GM23338 (cell line): ENCODE data around the gene WDR93. TPM values are rescaled to one million over a fixed set of nuclear protein-coding genes. Genes with fewer than 3 reads are reported as not detected.

Source experiments
- ATAC-seq: fragments of 200-7000 bp; cut with Tn5 transposase; 3 replicates; pipeline ENCODE4 v1.9.1; 2020
- DNase-seq: peaks from one replicate; pipeline ENCODE4 v3.0.0-alpha.2; 2015; ENCODE audit warnings: low spot score
- H2AFZ ChIP-seq: fragments of 200-600 bp; sonication (generic); 2 replicates; pipeline ENCODE4 v1.8.0; 2016; ENCODE audit warnings: antibody characterized with exemption, mild to moderate bottlenecking, moderate library complexity
- H3F3A ChIP-seq: fragments of 200-600 bp; sonication (generic); replicated peaks from 2 replicates; pipeline ENCODE4 v1.8.0; 2017; ENCODE audit warnings: antibody characterized with exemption, mixed run types, low read depth
- H3K27ac ChIP-seq: fragments of 200-600 bp; sonication (generic); 2 replicates; pipeline ENCODE4 v1.6.1; 2016; ENCODE audit warnings: low read depth
- H3K27me3 ChIP-seq: fragments of 200-600 bp; sonication (generic); 2 replicates; pipeline ENCODE4 v1.8.0; 2016; ENCODE audit warnings: mild to moderate bottlenecking, mixed run types, moderate library complexity; ENCODE audit not compliant: insufficient read depth
- H3K36me3 ChIP-seq: fragments of 200-600 bp; sonication (generic); 2 replicates; pipeline ENCODE4 v1.8.0; 2016; ENCODE audit warnings: mild to moderate bottlenecking; ENCODE audit not compliant: insufficient read depth
- H3K4me1 ChIP-seq: fragments of 200-600 bp; sonication (generic); 2 replicates; pipeline ENCODE4 v1.8.0; 2016; ENCODE audit warnings: mild to moderate bottlenecking, moderate library complexity; ENCODE audit not compliant: insufficient read depth
- H3K4me2 ChIP-seq: fragments of 200-600 bp; sonication (generic); 2 replicates; pipeline ENCODE4 v1.7.1; 2017; ENCODE audit warnings: mixed run types
- H3K4me3 ChIP-seq: fragments of 200-600 bp; sonication (generic); 2 replicates; pipeline ENCODE4 v1.6.1; 2016; ENCODE audit warnings: mixed run types
- H3K79me2 ChIP-seq: fragments of 200-600 bp; sonication (generic); replicated peaks from 2 replicates; pipeline ENCODE4 v1.8.0; 2017; ENCODE audit warnings: mild to moderate bottlenecking; ENCODE audit not compliant: insufficient read depth
- H3K9me2 ChIP-seq: fragments of 200-600 bp; sonication (generic); 2 replicates; pipeline ENCODE4 v1.8.0; 2017; ENCODE audit not compliant: insufficient read depth
- H4K20me1 ChIP-seq: fragments of 200-600 bp; sonication (generic); replicated peaks from 2 replicates; pipeline ENCODE4 v1.8.0; 2017; ENCODE audit warnings: mild to moderate bottlenecking; ENCODE audit not compliant: insufficient read depth
- H3K27ac Mint-ChIP-seq: 2 replicates; pipeline ENCODE4 v1.8.0; 2020; ENCODE audit warnings: inconsistent platforms, mild to moderate bottlenecking, moderate library complexity, mixed read lengths
- H3K27me3 Mint-ChIP-seq: 3 replicates; pipeline ENCODE4 v1.8.0; 2022; ENCODE audit warnings: low read depth, mild to moderate bottlenecking, moderate library complexity, mixed read lengths, inconsistent platforms; ENCODE audit not compliant: insufficient read depth, poor library complexity
- H3K36me3 Mint-ChIP-seq: 3 replicates; pipeline ENCODE4 v1.8.0; 2021; ENCODE audit warnings: low read depth, mild to moderate bottlenecking, inconsistent platforms, moderate library complexity, mixed read lengths
- H3K4me1 Mint-ChIP-seq: 3 replicates; pipeline ENCODE4 v1.8.0; 2020; ENCODE audit warnings: mild to moderate bottlenecking, inconsistent platforms, mixed read lengths
- H3K4me3 Mint-ChIP-seq: 3 replicates; pipeline ENCODE4 v1.8.0; 2021; ENCODE audit warnings: moderate library complexity, mild to moderate bottlenecking, inconsistent platforms, mixed read lengths
- H3K9me3 Mint-ChIP-seq: 3 replicates; pipeline ENCODE4 v1.8.0; 2020; ENCODE audit warnings: moderate library complexity, mild to moderate bottlenecking, inconsistent platforms, mixed read lengths
- CREB1 ChIP-seq: fragments of 250-450 bp; sonication (Bioruptor Pico); IDR thresholded peaks from 2 replicates; pipeline ENCODE4 v1.5.0; 2020; ENCODE audit warnings: low read depth, mild to moderate bottlenecking, moderate library complexity
- EZH2phosphoT487 ChIP-seq: fragments of 200-600 bp; sonication (generic); IDR thresholded peaks from one replicate; pipeline ENCODE4 v1.8.1; 2018; ENCODE audit warnings: antibody characterized with exemption; ENCODE audit not compliant: unreplicated experiment
- JUNB ChIP-seq: IDR thresholded peaks from one replicate; pipeline ENCODE4 v1.6.1; 2016; ENCODE audit warnings: antibody characterized with exemption; ENCODE audit not compliant: unreplicated experiment
- POLR2AphosphoS5 ChIP-seq: IDR thresholded peaks from 2 replicates; pipeline ENCODE4 v1.6.1; 2016; ENCODE audit warnings: antibody characterized with exemption, low read depth
- STAT1 ChIP-seq: IDR thresholded peaks from one replicate; pipeline ENCODE4 v1.6.1; 2016; ENCODE audit warnings: antibody characterized with exemption; ENCODE audit not compliant: unreplicated experiment
- ZNF114 ChIP-seq: fragments of 250-450 bp; sonication (Bioruptor Pico); IDR thresholded peaks from 2 replicates; pipeline ENCODE4 v1.5.0; 2020; ENCODE audit warnings: mild to moderate bottlenecking, moderate library complexity
- ZNF331 ChIP-seq: fragments of 250-450 bp; sonication (Bioruptor Pico); IDR thresholded peaks from 2 replicates; pipeline ENCODE4 v1.5.0; 2020; ENCODE audit warnings: low read depth, mild to moderate bottlenecking, moderate library complexity
- polyA plus RNA-seq: library from polyadenylated mRNA; unstranded; fragments of >200 nt; fragmentation: Nextera tagmentation; extraction: Ambion mirVana; gene quantifications from 2 replicates; pipeline ENCODE4 v1.2.1, GENCODE V29; 2016
- total RNA-seq: library from RNA; depleted of rRNA; stranded (reverse); fragments of >200 nt; shearing (Covaris generic); gene quantifications from 2 replicates; pipeline ENCODE4 v1.2.3, GENCODE V29; 2014
- TF ChIP-seq, protein P1 (sequence below): IDR thresholded peaks from one replicate; pipeline ENCODE4 v1.6.1; 2018; ENCODE audit warnings: antibody characterized with exemption; ENCODE audit not compliant: unreplicated experiment
- TF ChIP-seq, protein P2 (sequence below), 2 experiments: fragments of 200-600 bp in 1 of 2; sonication (generic) in 1 of 2; conservative IDR thresholded peaks; 2 replicates each; pipeline versions ENCODE4 v1.5.1 to v1.6.1; 2016 to 2017; ENCODE audit warnings: antibody characterized with exemption in 2 of 2, low read depth in 2 of 2, mild to moderate bottlenecking in 2 of 2, moderate library complexity in 1 of 2
- TF ChIP-seq, protein P3 (sequence below): IDR thresholded peaks from 2 replicates; pipeline ENCODE4 v1.6.1; 2016; ENCODE audit warnings: antibody characterized with exemption

Gene WDR93
- total and polyA plus RNA-seq, 2 experiments from 2014 or later: 0.14 TPM; not detected in 1

DNA sequence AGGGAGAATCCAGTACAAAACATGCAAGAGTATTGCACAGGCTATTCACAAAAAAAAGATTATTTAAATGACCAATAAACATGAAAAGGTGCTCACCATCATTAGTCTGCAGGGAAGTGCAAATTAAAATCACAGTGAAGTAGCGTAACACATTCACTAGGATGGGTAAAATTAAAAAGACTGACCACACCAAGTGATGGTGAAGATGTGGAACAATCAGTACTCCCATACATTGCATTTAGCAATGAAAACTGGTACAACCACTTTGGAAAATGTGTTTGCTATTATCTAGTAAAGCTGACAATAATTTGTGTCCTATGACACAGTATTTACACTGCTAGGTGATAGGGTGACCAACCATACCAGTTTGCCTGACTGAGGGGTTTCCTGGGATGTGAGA, 34.0 kb downstream of the WDR93 start:
- ATAC-seq (no peak), DNase-seq (no peak)
- Histone ChIP-seq H3K4me1 (no peaks in the 10 kb centered on the region), H2AFZ (no peak overlapping the region), H3K27ac (no peak overlapping the region), H3K4me2 (no peak overlapping the region), H3F3A (no peaks in the 10 kb centered on the region), H3K27me3 (no peaks in the 10 kb centered on the region), H3K4me3 (no peak overlapping the region), H3K9me2 (no peaks in the 10 kb centered on the region), H3K79me2 (no peaks in the 10 kb centered on the region), H4K20me1 (no peaks in the 10 kb centered on the region), H3K36me3 (no peaks in the 10 kb centered on the region)
- H3K9me3 Mint-ChIP-seq: peaks cover 3% of the 10 kb centered on the region; the same call in 2 of the 3 replicates
- H3K27me3 Mint-ChIP-seq: peaks cover 3% of the 10 kb centered on the region
- no peak overlapping the region for H3K27ac Mint-ChIP-seq
- no peaks in the 10 kb centered on the region for H3K36me3 Mint-ChIP-seq
- TF ChIP-seq STAT1 (no peak), CREB1 (CRISPR knock-in tag) (no peak)
- TF ChIP-seq, protein P1, sequence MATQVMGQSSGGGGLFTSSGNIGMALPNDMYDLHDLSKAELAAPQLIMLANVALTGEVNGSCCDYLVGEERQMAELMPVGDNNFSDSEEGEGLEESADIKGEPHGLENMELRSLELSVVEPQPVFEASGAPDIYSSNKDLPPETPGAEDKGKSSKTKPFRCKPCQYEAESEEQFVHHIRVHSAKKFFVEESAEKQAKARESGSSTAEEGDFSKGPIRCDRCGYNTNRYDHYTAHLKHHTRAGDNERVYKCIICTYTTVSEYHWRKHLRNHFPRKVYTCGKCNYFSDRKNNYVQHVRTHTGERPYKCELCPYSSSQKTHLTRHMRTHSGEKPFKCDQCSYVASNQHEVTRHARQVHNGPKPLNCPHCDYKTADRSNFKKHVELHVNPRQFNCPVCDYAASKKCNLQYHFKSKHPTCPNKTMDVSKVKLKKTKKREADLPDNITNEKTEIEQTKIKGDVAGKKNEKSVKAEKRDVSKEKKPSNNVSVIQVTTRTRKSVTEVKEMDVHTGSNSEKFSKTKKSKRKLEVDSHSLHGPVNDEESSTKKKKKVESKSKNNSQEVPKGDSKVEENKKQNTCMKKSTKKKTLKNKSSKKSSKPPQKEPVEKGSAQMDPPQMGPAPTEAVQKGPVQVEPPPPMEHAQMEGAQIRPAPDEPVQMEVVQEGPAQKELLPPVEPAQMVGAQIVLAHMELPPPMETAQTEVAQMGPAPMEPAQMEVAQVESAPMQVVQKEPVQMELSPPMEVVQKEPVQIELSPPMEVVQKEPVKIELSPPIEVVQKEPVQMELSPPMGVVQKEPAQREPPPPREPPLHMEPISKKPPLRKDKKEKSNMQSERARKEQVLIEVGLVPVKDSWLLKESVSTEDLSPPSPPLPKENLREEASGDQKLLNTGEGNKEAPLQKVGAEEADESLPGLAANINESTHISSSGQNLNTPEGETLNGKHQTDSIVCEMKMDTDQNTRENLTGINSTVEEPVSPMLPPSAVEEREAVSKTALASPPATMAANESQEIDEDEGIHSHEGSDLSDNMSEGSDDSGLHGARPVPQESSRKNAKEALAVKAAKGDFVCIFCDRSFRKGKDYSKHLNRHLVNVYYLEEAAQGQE: no peak
- TF ChIP-seq, protein P2, sequence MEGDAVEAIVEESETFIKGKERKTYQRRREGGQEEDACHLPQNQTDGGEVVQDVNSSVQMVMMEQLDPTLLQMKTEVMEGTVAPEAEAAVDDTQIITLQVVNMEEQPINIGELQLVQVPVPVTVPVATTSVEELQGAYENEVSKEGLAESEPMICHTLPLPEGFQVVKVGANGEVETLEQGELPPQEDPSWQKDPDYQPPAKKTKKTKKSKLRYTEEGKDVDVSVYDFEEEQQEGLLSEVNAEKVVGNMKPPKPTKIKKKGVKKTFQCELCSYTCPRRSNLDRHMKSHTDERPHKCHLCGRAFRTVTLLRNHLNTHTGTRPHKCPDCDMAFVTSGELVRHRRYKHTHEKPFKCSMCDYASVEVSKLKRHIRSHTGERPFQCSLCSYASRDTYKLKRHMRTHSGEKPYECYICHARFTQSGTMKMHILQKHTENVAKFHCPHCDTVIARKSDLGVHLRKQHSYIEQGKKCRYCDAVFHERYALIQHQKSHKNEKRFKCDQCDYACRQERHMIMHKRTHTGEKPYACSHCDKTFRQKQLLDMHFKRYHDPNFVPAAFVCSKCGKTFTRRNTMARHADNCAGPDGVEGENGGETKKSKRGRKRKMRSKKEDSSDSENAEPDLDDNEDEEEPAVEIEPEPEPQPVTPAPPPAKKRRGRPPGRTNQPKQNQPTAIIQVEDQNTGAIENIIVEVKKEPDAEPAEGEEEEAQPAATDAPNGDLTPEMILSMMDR (conservative IDR thresholded peaks at IDR 0.05; ENCODE audit: low read depth in 2 of 2): no peak
- no peak overlapping the region for H3K4me3 Mint-ChIP-seq
- H3K4me1 Mint-ChIP-seq: no peaks in the 10 kb centered on the region

DNA sequence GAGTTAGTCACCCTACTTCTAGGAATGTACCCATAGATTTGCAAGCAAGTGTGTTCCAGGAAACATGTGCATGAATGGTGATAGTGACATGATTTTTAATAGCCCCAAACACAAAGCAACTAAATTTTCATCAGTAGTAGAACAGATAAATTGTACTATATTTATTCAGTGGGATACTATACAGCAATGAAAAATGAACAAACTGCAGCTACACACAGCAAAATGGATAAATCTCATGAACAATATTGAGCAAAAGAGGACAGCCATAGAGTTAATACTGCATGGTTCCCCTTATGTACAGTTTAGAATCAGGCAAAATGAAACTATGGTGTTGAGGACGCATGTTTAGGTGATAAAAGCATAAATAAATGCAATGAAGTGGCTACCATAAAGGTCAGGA, 34.5 kb downstream of the WDR93 start:
- ATAC-seq (no peak), DNase-seq (no peak)
- no peak overlapping the region for H3K4me3 ChIP-seq
- Mint-ChIP-seq H3K36me3 (no peaks in the 10 kb centered on the region), H3K4me1 (no peaks in the 10 kb centered on the region), H3K9me3 (peaks cover 3% of the 10 kb centered on the region; the same call in 2 of the 3 replicates), H3K27me3 (peaks cover 3% of the 10 kb centered on the region), H3K27ac (no peak overlapping the region), H3K4me3 (no peak overlapping the region)
- no peaks in the 10 kb centered on the region for H3K4me1 ChIP-seq
- H3K27me3 ChIP-seq: no peaks in the 10 kb centered on the region
- H2AFZ ChIP-seq: no peak overlapping the region
- H3K79me2 ChIP-seq: no peaks in the 10 kb centered on the region
- H3K36me3 ChIP-seq: no peaks in the 10 kb centered on the region
- H3K27ac ChIP-seq: no peak overlapping the region
- no peak overlapping the region for H3K4me2 ChIP-seq
- H3F3A ChIP-seq: no peaks in the 10 kb centered on the region
- H4K20me1 ChIP-seq: no peaks in the 10 kb centered on the region
- H3K9me2 ChIP-seq: no peaks in the 10 kb centered on the region
- TF ChIP-seq ZNF331 (CRISPR knock-in tag) (no peak), CREB1 (CRISPR knock-in tag) (no peak), JUNB (no peak), STAT1 (no peak), ZNF114 (CRISPR knock-in tag) (no peak), EZH2phosphoT487 (no peak), POLR2AphosphoS5 (no peak)
- TF ChIP-seq, protein P3, sequence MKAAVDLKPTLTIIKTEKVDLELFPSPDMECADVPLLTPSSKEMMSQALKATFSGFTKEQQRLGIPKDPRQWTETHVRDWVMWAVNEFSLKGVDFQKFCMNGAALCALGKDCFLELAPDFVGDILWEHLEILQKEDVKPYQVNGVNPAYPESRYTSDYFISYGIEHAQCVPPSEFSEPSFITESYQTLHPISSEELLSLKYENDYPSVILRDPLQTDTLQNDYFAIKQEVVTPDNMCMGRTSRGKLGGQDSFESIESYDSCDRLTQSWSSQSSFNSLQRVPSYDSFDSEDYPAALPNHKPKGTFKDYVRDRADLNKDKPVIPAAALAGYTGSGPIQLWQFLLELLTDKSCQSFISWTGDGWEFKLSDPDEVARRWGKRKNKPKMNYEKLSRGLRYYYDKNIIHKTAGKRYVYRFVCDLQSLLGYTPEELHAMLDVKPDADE: no peak
- TF ChIP-seq, protein P2 (conservative IDR thresholded peaks at IDR 0.05; ENCODE audit: low read depth in 2 of 2): no peak
- TF ChIP-seq, protein P1: no peak
